HG02938 (cell line): Measurements from ENCODE around the gene NSMCE4A.
"Not testable (repeated sequence)": the region's sequence is repeated elsewhere in the genome, so short reads cannot be mapped to it uniquely, and the experiment has no call there.

Source experiments
- ATAC-seq: cut with Tn5 transposase; IDR thresholded peaks from one replicate; pipeline ENCODE4 v1.9.1; 2021; ENCODE audit warnings: mild to moderate bottlenecking, moderate library complexity; ENCODE audit not compliant: unreplicated experiment

NSMCE4A gene

GRCh38 chr10:121988361-121989324, 13.6 kb upstream of the NSMCE4A start, which contains the start of gene TACC2:
Gene TACC2 (plus strand): TSS chr10:121989163. CDS start chr10:122021982, 32,819 bp downstream.
- no peak for ATAC-seq

DNA sequence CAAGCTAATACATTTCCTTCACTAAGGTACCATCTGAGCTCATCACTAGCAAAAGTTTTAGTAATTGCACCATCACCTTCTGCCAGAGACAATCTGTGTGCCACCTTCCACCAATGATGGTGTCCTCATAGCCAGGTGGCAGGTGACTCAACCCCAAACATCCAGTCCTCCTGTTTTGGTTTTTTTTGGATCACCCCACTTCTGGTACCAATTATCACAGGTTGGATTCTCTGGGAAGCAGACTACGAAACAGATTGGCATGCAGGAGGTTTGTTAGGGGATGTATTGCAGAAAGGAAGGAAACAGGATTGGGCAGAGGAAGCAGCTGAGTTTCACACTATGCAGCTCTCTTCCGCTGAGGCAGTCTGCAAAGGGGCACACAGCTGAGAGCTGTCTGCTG, 9.4 kb upstream of the NSMCE4A start:
- no peak for ATAC-seq

DNA sequence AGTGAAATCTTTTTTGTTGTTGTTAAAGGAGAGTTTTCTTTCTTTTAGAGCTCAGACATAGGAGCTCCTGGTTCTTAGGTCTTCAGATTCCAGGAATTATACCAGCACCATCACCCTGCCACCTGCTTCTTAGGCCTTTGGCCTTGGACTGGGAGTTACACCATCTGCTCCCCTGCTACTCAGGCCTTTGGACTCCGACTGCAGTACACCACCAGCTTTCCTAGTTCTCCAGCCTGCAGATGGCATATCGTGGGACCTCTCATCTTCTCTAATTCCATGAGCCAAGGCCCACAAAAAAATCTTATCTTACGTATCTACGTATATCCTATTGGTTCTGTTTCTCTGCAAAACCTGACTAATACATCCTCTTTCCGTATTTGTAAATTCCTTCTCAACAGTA, 8.8 kb upstream of the NSMCE4A start:
- no peak for ATAC-seq

- ATAC-seq = no peak
Measured at GRCh38 chr10:121981346-121981745, 6.3 kb upstream of the NSMCE4A start.

DNA sequence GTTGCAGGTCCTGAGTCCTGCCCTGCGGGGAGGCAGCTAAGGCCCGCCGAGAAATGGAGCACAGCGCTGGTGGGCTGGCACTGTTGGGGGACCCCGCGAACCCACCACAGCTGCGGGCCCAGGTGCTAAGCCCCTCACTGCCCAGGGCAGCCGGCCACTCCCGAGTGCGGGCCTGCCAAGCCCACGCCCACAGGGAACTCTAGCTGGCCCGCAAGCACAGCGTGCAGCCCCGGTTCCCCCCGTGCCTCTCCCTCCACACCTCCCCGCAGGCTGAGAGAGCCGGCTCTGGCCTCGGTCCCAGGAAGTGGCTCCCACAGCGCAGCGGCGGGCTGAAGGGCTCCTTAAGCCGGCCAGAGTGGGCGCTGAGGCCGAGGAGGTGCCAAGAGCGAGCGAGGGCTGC, 3.5 kb upstream of the NSMCE4A start:
- ATAC-seq = no peak

DNA sequence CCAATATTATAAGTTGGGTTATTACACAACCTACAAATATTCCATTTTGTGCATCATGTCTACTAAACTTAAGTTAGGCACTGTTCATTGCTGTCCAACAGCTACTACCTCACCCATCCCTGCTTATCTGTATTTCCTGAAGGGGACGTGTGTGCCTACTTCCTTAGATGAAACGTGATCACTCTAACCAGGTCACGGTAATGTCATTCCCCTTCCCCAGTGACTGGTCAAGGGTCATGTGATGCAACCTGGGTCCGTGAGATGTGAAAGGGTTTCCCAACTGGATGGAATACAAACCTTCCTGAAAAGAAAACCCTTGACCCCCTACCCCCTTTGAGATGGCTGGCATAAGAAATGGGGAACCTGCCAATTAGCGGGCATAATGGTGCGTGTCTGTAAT, 1.6 kb upstream of the NSMCE4A start:
- no peak for ATAC-seq

- ATAC-seq = no peak
Measured at GRCh38 chr10:121975295-121976086, 474 bp upstream of the NSMCE4A start.

GRCh38 chr10:121974019-121974534, 940 bp downstream of the NSMCE4A start:
- peak; percentile 45 for ATAC-seq

DNA sequence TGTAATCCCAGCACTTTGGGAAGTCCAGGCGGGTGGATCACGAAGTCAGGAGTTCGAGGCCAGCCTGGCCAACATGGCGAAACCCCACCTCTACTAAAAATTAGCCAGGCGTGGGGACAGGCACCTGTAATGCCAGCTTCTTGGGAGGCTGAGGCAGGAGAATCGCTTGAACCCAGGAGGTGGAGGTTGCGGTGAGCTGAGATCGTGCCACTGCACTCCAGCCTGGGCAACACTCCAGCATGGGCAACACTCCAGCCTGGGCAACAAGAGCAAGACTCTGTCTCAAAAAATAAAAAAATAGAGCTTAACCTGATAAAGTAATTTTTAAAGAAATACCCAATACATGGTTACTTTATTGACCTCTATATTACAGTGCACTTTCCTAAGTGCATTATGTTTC, 5.9 kb downstream of the NSMCE4A start:
- ATAC-seq = not testable (repeated sequence)

DNA sequence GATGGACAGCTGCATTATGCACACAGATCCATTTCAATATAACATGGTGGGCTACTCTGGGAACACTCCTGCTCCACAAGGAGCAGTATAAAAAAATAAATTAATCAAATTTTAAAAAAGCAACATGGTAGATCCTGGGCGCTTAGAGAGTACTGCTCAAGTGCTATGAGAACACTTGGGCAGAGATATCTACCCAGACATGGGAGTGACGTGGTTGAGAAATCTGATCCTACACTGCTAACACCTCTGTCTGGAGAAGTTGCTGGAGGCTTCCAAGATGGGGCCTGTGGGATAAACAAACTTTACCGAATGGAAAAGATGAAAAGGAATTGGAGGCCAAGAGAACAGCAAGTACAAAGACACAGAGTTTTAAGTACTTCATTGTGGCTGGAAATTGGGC, 9.0 kb downstream of the NSMCE4A start:
- no peak for ATAC-seq

DNA sequence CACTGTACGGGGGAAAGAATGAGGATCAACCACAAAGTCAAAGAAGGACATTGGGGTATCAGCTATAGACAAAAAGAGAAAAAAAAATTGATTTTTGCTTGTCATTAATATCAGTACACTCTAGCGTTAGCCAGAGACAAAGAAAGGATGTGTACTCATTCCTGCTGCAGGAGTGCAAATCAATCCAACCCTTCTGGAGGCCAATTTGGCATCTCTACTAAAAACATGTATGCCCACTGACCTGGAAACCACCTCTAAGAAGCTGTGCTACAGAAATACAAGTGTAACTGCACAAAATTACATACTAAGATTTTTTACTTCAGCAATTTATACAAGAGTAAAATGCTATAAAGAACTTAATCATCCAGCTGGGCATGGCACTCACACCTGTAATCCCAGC, 13.6 kb downstream of the NSMCE4A start:
- no peak for ATAC-seq

- no peak for ATAC-seq
Measured at GRCh38 chr10:121959671-121960070, 15.3 kb downstream of the NSMCE4A start.

DNA sequence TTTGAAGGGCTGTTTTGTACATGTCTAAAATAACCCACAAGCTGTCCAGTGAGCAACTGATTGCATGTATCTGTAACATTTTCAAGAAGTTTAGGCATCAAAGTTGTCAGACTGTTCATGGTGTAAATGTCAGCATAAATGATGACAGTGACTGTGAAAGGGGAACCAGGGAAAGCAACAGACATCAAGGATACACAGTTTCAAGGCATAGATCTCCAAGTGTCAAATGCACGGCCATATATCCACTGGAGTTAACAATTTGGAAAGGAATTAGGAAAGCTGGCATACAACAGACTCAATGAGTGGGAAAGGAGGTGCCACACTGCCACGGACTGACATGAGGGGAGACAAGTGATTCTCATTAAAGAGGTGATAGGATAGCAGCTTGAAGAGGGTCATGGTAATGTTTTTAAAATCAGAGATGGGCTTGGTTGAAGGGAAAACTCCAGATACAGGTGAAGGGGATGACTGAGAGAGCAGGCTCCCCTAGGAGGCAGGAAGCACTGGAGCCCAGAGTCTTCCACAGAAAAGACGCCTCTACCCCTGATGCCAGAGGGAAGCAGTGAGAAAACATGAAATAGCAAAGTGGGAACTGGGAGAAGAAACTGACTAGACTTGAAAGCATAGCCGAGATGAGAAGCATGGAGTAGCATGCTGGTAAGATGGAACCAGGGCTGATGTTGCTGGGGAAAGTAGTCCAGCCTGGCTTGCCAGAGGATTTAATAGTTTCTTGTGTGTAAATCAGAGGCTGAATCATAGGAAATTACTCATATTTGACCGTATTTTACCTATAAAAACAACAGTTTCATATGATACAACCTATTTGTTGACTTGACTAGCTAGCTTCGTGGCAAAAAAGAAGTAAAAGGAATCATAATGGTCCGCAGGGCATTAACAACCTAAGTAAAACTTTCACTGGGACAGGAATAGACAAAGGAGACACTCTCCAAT, 18.6 kb downstream of the NSMCE4A start:
- no peak for ATAC-seq

DNA sequence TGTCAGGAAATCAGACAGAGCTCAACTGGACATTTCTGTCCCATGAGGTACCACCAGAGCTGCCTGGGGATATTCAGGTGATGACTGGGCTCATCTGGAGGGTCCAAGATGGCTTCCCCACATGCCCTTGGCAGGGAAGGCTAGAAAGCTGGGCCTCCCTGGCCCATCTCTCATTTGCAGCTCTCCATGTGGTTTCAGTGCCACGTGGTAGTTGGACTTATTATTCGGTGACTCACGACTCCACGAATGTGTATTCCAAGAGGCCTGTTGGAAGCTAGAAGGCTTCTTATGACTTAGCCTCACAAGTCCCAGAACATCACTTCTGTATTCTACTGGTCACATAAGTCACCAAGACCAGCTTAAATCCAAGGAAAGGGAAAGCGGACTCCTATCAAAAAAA, 22.8 kb downstream of the NSMCE4A start:
- no peak for ATAC-seq

DNA sequence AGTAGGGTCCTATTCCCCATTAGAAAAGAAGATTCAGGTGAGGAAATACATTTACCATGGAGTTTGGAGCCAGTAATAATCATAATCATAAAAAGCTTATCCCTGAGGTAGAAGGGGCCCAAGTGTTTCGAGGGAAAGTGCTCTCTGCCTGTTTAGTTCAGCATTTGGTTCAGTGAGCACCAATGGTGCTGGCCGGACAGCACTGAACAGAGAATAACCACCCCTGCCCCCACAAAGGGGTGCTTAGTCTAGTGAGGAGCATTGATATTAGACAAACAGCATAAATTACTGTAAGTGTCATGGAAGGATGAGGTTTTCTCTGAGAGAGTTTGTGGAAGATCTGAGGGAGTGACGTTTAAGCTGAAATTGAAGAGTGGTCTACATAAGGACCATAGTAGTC, 25.6 kb downstream of the NSMCE4A start:
- ATAC-seq = no peak

DNA sequence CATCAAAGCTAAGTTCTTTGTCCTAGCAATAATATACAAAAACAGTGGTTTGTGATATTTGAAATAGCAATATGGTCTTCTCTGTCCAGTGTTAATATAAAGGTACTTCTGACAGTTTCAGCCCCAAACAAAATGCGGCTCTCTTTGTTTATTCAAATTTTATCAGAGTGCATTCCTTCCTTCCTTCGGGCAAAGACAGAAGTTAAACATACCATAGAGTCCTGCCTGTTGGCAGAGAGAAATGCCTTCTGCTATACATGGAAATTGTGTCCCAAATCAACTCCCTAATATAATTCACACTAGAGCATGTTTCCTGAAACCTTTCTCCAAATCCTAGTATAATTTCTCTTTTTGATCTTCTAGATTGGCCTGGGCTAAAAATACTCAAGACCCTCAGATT, 26.0 kb downstream of the NSMCE4A start:
- ATAC-seq = no peak

DNA sequence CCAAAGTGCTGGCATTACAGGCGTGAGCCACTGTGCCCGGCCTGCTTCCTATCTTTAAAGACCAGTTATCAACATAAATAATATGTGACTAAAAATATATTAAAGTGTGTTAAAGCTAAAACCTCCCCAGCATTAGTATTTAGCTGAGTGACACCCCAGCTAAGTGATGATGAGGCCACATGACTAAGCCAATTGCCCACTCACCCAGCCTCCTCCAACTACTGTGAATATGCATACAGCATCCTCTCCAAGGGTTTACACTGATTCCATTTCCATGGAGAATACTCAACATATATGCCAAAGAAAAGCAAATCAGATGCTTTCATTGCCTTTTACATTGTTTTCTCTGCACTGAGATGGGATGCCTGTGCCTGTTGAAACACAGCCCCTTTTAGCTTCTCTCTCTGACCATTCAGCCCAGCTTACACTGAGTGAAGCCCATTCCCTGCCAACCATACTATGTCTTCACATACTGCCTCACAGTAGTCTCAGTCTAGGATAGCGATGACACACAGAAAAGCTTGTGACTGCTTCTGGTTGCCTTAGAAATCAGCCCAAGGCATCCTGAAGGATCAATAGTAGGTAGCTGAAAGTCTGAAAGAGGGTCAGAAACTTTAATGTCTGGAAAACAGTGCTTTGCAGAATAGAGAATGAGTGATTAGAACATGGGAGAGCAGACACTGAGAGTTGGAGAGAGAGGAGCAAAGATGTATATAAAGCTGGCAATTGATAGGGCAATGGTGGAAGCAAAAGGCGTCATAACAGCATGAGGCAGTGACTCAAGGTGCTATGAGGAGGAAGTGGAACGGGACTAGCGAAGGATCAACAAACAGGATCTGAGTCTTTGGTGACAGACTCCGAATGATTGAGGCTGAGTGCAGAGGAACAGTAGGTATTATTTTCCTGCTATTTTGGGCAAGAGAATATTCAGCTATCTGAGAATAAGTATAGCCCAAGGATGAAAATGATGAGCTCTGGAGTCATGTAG, 27.4 kb downstream of the NSMCE4A start:
- ATAC-seq = no peak

- ATAC-seq = no peak
Measured at GRCh38 chr10:121942749-121943416, 32.1 kb downstream of the NSMCE4A start.

- ATAC-seq = no peak
Measured at GRCh38 chr10:121941532-121941931, 33.5 kb downstream of the NSMCE4A start.
